T1000 (cell line): ENCODE results near the gene RASL10A.

Source experiments
- DNase-seq: peaks from one replicate; lab custom pipeline; 2025; ENCODE audit warnings: mixed read lengths; lab: John Stamatoyannopoulos, UW

The RASL10A gene

GRCh38 chr22:29305836-29306174, 9.7 kb downstream of the RASL10A start:
- no peak for DNase-seq

DNA sequence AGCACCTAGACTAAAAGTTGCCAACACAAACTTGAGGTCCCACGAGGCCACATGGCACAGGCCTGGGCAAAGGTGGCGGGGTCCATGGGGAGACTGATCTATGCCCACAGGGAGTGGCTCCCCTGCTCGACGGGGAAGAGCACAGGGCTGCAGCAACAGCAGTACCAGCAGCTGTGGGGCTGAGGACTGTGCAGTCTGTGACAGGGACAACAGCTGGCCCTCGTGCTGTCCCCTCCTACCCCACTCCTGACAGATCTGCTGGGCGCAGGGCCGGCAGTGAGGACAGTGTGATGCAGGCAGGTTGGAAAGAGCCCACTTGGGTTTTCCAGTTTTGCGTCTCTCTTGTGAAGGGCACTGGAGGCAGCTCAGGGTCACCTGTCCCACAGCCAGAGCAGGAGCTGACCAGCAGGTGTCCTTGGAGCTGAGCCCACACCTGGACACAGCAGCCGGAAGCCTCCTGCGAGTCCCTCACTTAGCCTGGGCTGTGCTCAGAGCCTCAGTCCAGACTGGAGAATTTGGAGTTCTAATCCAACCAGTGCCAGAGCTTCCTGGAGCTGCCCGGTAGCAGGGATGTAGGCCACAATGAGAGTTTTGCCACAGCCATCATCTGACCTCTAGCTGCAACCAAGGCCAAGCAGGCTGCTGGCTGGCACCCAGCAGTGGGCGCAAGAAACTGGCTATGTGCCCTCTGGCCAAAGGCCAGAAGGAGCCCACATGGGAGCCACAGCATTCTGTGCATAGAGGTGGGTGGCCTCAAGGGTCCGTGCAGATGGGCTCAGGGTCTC, 12.6 kb downstream of the RASL10A start:
- no peak for DNase-seq

DNA sequence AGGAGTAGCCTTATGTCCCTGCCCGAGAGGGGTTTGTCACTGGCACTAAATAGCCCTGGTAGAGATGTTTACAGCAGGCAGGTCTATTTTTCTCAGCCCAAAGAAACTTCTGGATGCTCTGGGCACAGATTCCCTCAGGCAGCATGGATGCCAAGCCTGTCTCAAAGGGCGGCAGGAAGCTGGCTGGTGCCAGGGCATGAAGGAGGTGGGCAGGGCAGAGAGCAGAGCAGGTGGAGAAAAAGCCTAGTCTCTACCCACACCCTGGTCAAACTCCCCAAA, 13.2 kb downstream of the RASL10A start:
- no peak for DNase-seq

DNA sequence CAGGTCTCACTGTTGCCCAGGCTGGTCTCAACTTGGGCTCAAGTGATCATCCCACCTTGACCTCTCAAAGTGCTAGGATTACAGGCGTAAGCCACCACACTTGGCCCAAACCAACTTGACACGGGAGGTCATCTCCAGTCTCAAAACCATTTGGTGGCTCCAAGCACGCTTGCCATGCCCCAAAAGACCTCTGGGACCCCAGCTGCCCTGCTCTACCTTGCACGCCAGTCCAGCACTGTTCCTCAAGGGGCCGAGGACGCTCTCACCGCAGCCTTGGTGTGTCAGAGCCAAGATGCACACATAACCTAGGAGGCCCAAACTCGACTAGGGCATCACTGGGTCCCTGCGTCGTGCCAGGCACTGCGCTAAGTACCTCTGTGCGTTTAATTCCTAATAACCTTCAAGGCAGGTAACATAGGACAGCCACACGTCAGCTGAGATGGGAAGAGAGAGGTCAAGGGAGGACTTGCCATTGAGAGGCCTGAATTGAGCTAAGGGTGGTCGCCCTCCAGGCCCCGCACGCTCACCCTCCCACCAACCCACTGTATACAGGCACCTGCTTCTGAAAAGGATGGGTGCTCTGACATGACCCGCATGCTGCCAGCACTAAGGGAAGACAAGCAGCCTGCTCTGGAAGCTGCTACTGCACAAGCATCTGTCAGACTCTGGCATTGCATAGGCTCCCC, 13.6 kb downstream of the RASL10A start:
- DNase-seq = no peak

GRCh38 chr22:29300807-29301601, 14.5 kb downstream of the RASL10A start:
- DNase-seq = no peak

DNA sequence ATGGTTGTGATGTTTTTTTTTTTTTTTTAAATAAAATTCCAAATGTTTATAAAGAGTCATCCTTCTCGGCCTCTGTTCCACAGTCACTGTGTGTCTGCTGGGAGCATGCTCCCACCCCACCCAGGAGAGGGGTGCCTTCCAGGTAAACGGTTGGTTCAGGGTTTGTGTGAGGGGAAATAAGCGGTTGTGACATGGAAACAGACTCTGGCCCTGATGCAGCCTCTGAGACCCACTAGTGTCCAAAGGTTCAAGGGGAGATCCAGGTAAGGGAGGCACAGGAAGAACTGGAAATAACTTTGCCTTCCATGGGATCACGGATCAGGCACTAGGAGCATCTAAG, 15.1 kb downstream of the RASL10A start:
- DNase-seq = no peak

GRCh38 chr22:29299136-29299900, 16.2 kb downstream of the RASL10A start:
- DNase-seq = no peak

DNA sequence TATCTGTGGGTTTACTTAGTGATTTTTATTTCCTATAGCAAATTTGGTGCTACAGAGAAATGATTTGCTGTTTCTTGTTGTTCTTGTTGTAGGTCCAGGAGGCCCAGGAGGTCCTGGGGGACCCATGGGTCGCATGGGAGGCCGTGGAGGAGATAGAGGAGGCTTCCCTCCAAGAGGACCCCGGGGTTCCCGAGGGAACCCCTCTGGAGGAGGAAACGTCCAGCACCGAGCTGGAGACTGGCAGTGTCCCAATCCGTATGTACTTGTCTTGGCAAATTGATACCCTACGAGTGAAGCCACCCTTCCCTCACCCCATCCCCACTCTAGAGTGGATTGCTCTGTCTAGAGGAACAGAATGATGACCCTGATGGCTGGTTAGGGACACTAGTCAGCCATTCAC, 16.9 kb downstream of the RASL10A start:
- DNase-seq = no peak

GRCh38 chr22:29292379-29292778, 23.1 kb downstream of the RASL10A start:
- DNase-seq = no peak

GRCh38 chr22:29291215-29291614, 24.3 kb downstream of the RASL10A start:
- no peak for DNase-seq

DNA sequence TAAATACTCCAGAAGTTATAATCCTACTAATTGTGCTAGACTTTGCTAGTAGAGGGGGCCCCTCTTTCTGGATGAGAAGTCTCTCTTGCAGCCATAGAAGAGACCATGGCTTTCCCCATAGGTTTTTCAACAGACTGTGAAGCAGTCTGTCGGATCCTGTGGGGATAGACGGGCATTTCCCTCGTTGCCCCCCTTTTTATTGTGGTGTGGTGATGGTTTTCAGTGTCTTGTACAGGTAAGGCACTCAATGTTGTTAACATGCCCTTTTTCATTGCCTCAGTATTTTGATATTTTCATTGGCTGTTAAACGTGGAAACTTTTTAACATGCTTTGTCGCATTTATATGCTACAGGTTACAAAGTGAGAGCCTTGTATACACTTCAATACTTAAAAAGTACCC, 25.4 kb downstream of the RASL10A start:
- DNase-seq = no peak

DNA sequence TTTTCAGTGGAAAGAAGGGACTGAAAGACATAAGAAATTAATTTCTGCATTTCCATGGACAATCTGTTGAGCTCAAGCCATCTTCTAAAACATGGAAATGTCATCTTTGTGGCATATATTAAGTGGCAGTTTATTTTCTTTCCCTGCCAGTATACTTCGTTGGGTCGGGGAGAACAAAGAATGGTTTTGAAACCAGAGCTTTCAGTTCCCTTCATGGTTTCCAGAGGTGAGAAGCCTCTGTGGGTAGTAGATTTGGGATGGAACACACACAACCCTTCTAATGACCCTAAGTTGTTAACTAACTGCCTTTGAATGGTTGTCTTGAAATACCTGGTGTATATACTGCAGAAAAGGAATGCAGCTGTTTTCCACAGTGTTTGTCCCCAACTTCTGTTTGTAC, 26.7 kb downstream of the RASL10A start:
- no peak for DNase-seq

DNA sequence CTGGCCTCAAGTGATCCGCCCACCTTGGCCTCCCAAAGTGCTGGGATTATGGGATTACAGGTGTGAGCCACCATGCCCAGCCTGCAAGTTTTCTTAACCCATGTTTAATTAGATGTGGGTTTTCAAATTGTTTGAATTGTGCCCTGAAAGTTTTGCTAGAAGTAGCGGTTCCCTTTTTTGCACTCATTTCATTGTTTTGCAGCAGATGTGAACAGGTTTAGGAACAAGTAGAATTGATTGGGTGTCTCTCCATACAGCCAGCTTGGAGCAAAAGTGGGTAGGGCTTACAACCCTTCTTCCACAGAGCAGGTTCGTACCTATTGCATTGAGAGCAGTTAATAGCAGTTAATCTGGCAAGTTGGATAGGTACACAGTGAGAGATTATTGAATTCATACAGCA, 31.3 kb downstream of the RASL10A start:
- no peak for DNase-seq

DNA sequence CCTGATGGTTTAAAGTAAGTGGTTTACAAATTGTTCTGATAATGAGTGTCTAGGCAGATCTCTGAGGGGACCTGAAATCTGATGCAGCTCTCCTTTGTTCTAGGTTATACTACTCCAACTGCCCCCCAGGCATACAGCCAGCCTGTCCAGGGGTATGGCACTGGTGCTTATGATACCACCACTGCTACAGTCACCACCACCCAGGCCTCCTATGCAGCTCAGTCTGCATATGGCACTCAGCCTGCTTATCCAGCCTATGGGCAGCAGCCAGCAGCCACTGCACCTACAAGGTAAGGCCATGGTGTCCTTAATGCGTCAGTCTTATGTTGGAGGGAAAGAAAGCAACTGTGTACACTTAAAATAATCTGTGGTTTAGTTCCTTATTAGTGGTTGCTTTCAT, 37.6 kb downstream of the RASL10A start:
- no peak for DNase-seq

DNA sequence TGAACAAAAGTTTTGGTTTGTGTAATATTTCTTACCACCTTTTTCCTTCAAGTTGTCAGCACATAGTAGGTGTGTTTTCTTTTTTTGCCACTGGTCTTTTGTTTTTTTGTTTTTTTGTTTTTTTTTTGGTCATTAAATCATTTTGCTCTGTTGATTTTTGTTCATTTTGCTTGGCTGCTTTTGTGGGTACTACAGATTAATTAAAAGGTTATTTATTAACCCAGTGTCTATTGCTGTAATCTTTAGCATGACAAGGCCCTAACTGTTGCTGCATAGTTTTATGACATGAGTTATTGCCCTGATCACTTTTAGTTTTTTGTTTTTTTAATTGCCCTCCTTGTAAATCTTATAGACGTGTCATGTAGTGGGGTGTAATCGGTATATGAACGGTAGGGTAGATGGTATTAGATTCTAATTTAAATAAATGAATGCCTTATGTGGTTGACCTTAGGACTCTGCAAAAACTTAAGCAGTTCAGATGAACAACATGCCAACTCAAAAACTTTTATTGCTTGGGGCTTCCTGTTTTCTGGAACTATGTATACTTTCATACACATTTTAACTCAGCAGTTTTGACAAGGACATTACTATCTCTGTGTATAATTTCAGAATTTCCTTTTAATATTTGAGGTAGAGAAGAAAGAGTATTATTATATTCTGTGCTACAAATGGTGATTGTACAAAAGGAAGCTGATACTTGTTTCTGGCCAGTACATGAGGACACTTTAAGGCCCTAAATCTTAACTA, 39.5 kb downstream of the RASL10A start:
- no peak for DNase-seq

DNA sequence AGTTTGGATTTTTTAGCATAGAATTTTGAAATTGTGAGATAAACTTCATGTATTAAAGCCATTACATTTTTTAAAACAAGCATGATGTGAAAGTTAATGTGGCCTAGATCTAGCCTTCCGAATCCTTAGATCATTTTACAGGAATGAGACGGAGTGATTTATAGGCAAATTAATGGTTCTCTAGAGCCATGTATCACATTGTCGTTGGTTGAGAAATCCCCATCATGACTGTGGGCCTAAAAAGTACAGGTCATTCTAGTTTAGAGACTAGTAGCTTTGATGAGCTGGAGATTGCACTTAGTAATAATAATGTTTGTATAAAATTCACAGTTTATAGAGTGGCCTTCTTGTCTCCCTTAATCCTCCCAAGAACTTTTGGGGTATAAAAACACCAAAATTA, 40.3 kb downstream of the RASL10A start:
- no peak for DNase-seq

- DNase-seq = no peak
Observed at GRCh38 chr22:29272624-29273023, 42.9 kb downstream of the RASL10A start.

- DNase-seq = no peak
Observed at GRCh38 chr22:29270475-29271271, 44.8 kb downstream of the RASL10A start.

DNA sequence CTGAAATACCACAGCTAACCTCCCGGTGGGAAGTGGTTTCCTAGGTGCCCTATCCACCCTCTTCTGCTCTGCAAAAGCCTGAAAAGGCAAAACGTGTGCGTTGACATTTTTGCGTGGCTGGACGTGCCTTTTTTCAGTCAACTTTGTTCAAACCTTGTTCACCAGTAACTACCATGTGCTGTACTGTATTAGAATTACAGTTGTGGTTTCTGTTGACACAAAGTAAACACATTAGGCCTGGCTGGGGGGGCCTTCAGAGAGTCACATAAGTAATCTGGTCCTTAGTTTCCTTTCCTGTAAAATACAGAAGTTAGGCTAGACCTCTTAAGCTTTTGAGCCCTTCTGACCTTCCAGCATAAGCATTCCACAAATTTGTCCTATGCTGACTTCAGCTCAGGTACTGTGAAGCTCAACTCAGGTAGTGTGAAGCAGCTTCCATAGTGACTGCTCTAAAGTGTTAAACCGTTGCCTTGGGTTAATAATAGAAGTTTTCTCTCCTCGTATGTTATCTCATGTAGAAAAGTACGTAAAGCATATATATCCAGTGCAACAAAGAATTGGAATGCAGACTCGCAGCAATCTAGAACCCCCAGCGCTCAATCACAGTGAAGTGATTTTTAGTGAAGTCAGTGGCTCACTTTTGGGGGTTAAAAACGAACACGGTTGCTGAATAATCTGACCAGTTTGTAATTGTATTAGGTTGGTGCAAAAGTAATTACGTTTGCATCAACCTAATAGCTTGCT, 45.6 kb downstream of the RASL10A start:
- no peak for DNase-seq

DNA sequence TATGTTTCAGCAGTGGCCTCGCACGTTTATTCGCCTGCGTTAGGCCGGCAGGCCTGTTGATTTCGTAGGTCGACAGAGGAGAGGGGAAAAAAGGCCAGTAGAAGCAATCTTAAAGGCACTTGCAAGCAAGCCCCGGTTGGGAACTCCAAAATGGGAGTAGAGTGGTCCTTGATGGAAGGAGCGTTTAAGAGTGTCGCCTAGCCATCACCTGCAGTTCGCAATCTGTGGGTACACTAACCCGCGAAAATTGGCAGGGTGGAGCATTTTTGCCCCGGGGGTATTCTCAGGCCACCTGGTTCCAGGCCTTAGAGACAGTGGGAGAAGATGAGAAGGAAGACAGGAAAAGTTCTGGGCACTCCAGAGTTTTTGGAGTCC, 46.3 kb downstream of the RASL10A start:
- no peak for DNase-seq
